ENCODE results near the gene MLXIP.
A peak's percentile ranks its signal among the peaks of the same experiment; 100 is the strongest.
"Not testable (repeated sequence)": the region's sequence is repeated elsewhere in the genome, so short reads cannot be mapped to it uniquely, and the experiment has no call there.

The MLXIP gene

DNA sequence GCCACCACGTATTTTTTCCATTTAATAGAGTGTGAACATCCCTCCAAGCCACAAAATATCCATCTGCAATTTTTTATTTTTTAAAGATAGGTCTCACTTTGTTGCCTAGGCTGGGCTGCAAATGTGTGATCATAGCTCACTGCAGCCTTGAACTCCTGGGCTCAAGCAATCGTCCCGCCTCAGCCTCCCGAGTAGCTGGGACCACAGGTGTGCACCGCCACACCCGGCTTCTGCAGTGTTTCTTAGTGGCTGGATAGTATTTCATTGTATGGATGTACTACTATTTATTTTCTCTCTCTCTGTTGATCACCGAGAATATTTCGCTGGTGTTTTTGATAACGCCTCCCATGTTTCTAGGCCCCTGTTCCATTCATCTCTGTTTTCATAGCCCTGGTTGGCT lies 17.5 kb downstream of the MLXIP start:
- no peak for DNase-seq (ENCODE audit: low read depth)

DNA sequence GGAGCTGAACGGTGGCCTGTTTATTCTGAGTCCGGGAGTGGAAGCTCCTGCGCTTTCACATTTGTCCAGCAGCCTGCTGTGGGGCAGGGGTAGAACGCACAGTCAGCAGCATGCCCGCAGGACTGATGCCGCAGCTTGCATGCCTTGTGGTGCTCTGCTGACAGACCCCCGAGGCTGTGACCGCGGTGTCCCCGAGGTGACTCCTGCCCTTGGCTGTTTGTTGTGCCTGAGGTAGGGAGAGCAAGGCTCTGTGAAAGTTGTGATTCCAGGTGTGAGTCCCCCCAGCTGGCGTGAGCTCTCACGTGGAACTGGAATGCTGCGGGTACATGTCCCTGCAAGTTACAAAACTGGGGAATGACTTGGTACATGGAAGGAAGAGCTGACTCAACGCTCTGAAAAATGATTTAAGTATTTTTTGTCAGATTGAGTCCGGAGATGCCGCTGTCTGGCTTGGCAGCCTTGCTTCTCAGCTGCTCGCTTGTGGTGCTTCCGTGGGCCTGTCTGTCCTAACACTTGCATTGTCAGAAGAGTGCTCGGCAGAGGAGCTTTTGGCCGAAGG lies 18.1 kb downstream of the MLXIP start:
- no peak for DNase-seq (ENCODE audit: low read depth)

DNA sequence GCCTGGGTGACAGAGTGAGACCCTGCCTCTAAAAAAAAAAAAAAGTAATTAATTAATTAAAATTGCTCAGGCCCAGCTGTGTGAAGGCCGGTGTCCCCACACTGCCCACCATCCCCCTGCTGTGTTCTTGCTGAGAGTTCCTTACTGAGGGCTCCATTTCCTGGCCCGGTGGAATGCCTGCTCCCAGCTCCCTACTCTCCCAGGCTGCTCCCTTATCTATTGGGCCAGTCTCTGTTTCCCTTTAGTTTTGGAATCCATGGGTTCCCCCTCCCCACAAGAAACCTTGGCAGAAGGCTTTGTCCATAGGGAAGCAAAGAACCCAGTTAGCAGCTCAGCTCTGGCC lies 19.0 kb downstream of the MLXIP start:
- DNase-seq (ENCODE audit: low read depth): no peak

DNA sequence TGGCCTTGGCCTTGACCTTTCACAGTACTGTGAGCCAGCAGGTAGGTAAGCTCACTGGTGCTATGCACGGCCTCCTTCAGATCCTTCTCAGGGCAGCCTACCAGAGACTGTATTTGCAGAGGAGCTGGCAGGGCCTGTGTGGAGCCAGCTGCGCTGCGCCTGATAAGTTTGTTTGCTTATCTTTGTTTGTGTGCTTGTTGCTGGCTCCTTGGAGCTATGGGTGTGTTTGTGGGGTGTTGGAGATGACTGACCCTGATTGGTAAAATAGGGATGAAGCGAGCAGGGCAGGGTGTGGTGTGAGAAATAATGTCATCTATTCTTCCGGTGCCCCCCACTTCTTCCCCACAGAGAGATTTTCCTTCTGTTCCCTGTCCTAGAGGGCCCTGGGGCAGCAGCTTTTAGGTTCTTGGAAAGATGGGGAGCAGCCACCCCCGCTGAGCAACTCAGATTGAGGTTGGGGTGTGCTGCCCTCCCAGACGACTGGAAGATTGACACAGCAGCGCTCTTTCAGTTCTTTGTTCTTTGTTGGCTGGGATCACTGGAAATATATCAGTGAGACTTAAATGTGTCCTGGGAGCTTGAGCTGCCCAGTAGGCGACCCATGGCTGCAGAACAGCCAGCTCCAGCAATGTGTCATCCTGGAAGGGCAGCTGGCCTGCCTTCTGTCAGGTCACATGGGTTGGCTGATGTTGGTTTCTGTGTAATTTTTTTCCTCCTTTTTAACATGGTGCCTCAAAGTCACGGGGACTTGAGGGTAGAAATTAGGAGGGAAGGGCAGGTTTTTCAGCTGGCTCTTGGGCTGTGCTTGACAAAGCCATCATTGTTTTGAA lies 19.6 kb downstream of the MLXIP start:
- DNase-seq (ENCODE audit: low read depth): no peak

DNA sequence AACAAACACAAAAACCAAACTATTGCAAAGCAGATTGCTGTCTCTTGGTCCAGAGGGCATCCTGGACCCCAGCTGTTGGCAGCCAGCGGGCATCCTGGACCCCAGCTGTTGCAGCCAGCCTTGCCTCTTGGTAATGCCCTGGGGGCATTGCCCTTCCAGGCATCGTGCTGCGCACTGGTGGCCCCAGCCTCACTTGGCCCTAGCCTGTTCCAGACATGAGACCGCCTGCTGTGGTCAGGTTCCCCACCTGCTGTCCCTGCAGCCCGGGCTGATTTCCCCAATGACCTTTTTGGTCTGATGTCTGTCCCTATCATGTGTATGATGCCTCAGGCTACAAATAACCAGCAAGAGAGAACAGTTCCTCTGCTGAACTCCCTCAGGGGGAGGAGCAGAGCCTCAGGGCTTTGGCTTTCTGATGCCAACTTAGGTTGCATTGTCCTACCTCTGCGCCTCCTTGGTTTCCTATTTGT lies 20.8 kb downstream of the MLXIP start:
- DNase-seq (ENCODE audit: low read depth): no peak

DNA sequence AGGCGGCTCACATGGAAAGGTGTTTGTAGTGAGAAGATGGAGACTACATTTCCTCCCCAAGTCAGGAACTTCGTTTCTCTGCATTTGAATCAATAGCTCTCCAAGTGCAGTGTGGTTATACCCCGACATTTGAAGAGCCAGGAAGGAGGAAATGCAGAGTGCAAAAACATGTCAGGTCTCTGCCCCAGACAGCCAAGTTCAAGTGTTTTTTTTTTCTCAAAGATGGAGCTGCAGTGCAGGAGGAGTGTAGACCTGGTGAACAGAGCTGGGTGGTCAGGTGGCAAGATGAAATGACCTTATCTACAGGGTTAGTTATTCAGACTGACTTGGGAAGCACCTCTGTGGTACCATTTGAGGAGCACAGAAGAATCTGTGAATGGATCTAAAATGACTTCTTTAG lies 21.3 kb downstream of the MLXIP start:
- no peak for DNase-seq (ENCODE audit: low read depth)

DNA sequence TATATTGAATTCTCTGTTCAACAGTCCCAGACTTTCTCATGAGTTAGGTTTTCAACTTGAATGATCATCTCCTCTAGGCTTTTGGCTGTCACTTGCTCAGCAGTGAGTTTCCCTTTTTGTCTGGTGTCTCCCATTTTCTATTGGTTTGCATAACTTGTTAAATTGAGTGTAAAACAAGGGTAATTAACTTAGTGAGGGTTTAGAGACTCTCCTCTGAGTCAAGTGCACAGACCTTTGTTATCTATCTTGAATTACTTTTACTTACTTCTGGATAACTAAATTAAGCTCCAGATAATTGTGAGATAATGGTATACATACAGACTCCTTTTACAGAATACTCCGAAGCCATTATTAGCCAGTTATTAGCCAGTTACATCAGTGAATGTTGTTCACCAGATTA lies 22.0 kb downstream of the MLXIP start:
- DNase-seq (ENCODE audit: low read depth): no peak

DNA sequence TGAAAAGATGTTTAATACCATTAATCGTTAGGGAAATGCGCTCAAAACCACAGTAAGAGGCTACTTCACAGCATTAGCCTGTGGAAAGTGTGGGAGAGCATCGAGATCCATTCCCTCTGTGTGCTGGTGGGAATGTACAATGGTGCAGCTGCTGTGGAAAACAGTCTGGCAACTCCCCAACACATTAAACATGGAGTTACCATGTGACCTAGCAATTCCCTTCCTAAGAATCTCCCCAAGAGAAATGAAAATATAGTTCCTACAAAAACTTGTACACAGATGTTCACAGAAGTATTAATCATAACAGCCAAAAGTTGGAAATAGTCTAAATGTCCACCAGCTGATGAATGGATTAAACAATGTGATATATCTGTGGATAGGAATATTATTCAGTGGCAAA lies 23.8 kb downstream of the MLXIP start:
- no peak for DNase-seq (ENCODE audit: low read depth)

DNA sequence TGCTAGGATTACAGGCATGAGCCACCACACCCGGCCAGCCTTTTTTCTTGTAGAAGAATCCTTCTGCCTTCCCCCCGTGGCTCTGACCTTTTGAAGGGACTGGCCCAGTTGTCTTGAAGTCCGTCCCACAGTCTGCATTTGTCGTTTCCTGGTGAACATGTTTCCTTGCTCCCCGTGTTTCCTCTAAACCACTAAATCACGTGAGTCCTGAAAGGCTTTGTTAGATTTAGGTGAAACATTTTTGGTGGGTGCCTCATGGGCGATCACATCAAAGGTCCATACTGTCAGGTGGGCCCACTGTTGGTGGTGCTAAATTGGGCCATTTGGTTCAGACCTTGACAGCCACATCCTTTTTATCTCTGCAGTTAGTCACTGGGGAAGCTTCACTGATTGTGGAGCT lies 26.3 kb downstream of the MLXIP start:
- no peak for DNase-seq (ENCODE audit: low read depth)

DNA sequence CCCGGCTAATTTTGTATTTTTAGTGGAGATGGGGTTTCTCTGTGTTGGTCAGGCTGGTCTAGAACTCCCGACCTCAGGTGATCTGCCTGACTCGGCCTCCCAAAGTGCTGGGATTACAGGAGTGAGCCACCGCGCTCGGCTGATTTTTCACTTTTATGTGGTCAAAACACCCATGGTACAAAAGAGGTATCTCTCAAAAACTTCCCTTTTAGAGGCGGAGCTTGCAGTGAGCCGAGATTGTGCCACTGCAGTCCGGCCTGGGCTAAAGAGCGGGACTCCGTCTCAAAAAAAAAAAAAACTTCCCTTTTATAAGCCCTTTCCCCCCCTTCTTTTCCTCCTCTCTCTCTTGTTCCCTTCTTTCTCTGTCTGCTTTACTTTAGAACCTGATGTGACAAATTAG lies 26.9 kb downstream of the MLXIP start:
- not testable (repeated sequence) for DNase-seq (ENCODE audit: low read depth)

DNA sequence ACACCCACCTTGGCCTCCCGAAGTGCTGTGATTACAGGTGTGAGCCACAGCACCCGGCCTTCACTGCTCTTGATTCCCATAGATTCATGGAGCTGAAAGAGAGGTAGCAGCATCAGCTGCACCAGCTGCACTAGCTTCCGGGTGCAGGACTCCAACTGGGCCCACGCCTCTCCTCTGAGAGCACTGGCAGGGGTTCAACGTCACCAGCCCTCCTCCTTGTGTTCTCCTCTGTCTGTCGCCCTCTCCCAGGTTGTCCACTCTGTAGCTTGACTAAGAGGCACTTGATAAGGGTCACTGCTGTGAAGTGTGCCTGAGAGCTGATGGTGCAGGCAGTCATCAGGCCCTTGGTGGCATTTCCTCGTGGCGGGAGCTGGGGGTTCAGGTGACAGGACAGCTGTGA lies 28.3 kb downstream of the MLXIP start:
- DNase-seq (ENCODE audit: low read depth): no peak

DNA sequence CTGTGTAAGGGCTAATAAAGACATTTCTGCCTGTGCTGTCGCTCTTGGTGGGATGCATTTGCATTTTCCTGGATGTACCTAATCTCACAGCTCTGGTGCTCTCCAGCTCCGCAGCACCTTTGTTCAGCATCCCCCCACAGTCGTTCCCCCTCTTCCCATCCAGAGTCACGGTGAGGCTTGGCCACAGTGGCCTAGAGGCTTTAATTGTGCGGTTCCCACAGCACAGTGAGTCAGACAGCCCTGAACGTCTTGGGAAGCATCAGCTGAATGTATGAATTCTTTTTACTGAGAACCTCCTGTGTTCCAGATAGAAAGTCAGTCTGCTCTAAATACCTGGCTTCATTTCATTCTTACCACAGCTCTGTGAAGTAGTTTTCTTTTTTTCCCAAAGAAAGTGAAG lies 28.7 kb downstream of the MLXIP start:
- DNase-seq (ENCODE audit: low read depth): no peak

DNA sequence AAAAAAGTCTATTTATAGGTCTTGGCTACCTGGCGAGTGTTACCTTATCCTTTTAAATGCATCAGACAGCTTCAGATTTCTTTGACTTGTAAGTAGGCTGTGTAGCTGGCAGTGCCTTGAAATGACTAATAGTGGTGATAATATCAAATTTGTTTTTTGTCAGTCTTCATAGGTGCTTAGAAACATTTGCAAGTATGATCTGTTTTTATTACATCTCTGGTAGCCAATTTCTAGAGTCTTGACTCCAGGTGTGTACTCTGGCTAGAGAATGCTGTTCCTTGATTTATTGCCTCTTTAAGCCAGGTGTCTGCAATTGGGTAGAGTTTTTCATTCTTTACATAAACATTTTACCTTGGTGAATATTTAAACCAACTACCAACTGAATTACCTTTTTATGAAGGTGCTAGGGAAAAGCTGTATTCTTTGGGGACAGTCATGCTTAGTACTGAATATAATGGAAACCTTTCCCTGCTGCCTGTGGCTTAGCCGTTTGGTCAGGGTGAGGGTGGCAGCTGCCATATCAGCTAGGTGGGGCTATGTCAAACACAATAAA lies 32.6 kb downstream of the MLXIP start:
- no peak for DNase-seq (ENCODE audit: low read depth)

DNA sequence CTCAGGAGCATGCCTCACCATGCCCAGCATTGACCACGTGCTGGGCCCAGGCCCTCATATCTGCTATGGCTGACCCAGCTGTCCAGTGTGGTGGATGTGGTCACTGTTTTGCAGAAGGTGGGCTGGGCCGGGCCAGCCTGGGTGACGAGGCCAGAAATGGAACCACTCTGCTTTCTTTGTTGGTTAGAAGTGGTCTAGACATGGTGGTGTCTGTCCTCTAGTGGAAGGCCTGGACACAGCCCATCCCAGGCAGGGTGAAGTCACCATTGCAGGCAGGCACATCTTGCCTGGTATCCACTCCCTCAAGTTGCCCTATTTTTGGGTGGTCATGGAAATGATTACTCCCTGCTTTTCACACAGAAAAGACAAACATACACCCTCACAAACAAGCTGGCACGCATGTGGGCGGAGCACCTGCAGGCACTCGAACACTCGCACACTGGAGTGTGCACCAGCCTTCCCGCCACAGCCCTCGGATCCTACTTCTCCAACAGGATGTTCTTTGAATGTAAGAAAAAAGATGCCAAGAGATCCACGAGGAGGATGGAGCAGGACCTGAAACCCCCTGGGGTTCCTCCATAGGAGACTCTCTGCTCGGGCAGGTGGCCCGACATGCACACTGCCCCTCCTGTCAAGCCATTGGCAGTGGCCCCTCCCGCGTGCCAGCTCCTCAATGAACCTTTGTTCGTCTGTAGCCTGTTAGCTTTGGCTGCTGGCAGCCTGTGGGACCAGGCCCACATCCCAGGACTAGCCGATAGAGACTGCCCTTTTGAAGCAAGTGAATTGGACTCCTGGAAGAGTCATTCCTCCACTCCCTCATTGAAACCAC lies 38.4 kb downstream of the MLXIP start:
- DNase-seq (ENCODE audit: low read depth): no peak

DNA sequence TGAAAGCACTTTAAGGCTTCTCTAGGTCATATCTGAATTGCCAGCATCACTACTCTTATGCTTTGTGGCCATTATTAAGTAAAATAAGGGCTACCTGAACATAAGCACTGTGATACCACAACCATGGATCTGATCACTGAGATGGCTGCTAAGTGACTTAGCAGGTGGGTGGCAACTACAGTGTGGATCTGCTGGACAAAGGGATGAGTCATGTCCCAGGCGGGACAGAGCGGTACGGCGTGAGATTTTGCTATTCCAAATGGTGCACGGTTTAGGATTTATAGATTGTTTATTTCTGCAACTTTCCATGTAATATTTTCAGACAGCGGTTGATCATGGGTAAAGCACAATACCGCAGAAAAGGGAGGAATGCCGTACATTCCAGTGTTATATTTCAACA lies 39.4 kb downstream of the MLXIP start:
- DNase-seq (ENCODE audit: low read depth): no peak

DNA sequence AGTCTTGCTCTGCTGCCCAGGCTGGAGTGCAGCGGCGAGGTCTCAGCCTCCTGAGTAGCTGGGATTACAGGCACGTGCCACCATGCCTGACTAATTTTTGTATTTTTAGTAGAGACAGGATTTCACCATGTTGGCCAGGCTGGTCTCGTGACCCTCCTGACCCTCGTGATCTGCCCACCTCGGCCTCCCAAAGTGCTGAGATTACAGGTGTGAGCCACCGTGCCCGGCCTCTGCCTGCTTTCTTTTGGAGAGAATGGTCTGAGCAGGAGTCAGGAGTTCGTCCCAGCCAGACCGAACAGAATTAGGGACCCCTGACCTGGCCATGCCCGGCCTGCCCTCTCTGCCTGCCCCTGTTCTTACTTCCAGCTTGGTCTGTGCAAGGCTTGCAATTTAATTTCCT lies 42.8 kb downstream of the MLXIP start:
- not testable (repeated sequence) for DNase-seq (ENCODE audit: low read depth)

DNA sequence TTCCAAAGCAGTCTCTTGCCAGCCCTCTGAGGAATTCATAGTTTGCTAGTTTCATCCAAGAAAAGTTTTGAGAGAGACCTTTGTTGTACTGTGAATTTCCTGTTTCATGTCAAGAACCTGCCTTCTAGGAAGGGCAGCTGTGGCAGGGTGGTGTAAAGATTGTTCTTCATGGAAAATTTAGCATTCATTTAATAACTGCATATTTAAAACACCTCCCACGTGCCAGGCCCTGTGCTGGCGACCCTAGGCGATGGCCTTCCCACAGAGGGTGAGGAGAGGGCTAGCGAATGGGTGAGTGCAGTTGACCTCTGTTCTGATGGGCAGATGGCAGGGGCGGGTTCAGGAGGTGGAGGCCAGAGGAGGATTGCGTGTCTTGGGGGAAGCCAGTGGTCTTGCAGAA lies 43.2 kb downstream of the MLXIP start:
- DNase-seq (ENCODE audit: low read depth): no peak

DNA sequence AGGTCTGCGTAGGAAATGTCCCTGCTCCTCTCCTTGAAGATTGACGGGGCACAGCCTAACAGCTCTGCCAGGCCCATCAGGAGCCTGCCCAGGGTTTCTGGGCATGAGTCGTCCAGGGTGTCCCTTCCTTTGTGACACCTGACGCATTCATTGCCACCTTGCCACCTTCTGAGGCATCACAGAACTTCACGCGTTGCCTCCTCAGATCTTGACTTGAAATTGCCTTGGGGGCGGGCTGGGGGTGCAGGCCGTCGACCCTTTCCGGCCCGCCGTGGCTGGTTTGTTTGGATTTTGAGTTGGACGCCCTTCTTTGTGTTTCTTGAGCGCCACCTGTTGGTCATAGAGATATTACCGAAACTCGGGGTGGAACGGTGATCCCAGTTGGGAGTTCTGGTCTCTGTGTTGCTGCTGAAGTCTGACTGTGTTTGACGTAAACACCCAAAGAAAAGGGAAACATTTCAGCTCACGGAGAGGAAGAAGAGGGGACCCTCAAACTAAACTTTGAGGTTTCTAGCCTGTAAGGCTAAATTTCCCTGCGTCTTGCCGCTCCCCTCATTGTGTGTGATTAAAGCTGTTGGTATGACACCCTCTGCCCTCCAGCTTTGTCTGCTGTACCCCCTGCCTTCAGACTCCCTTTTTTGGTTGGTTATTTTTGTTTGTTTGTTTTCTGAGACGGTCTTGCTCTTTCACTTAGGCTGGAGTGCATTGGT lies 44.6 kb downstream of the MLXIP start:
- DNase-seq (ENCODE audit: low read depth): peak; percentile 39

DNA sequence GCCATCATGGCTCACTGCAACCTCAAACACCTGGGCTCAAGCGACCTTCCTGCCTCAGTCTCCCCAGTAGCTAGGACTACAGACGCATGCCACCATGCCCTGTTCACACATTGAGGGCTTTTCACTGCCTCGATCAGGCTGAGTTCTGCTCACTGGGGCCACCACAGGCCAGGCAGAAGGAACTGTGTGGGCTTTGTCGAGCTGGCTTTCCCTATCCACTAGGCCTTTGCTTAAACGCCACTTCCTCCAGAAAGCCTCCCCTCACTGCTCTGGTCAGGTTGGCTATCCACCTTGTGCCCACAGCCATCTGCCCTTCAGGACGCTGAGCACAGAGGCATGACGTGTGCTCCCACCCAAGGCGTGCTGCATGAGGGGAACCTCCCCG lies 45.2 kb downstream of the MLXIP start:
- DNase-seq (ENCODE audit: low read depth): no peak

DNA sequence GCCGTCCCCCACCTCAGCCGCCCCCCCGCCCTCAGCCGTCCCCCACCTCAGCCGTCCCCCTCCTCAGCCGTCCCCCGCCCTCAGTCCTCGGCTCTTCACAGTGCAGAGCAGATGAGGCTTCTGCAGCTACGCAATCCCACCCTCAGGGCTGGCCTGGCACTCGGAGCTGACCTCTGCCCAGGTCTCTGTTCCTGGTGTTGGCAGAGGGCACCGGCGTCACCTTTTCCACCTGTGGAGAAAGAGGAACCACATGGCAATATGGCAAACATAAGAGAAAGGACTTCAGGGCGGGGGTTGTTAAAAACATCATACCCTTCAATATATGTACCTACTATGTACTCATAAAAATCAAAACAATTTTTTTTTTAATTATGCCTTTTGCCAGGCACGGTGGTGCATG lies 45.8 kb downstream of the MLXIP start:
- no peak for DNase-seq (ENCODE audit: low read depth)

DNA sequence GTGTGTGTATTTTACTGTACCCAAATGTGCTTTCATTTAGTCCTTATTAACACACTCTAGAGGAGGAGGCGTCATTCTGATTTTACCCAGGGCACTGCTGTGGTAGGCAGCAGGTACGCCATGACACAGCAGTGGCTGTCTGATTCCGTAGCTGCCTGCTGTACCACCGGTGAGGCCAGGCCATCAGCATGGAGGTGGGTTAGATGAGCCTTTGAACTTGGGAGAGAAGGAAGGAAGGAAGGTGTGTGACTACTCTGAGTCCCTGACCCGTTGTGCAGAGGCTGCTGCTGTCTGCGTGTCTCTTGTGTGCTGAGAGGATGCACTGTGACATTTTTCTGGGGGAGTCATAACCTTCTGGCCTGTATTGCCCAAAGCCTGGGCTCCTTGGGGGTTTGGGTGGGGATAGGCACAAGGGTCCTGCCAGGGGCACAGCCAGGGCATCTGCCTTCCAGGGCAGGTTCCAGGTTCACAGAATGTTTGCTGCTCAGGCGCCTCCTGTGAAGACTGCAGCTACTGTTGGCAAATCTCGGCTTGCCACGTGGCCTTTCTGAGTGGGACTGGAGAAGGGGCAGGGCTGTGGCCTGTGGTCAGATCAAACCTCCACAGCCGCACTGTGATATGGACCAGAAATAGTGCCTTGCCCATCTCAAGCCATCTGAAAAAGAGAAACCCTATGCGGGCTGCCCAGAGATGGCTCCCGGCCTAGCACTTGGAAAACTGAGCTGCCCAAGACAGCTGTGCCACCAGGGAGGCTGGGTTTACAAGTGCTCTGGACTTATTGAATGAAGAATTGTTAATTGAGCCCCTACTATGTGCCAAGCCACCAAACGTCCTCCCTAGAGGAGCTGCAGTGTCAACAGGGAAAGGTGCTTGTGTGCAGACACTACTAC lies 47.1 kb downstream of the MLXIP start:
- DNase-seq (ENCODE audit: low read depth): no peak

Measured in activated T-helper 9 cell treated with anti-CD3 and anti-CD28 coated beads, Interleukin-2, amount 50 U/mL, for 16 hours (primary cell).